Cardiac muscle cell (in vitro differentiated cells and primary cell): Measurements from ENCODE around the gene SP8. TPM values are rescaled to one million over a fixed set of nuclear protein-coding genes. Genes with fewer than 3 reads are reported as not detected.

Experiments used
- DNase-seq, 2 donors: peaks; one replicate each; pipeline versions ENCODE4 v3.0.0 to v3.0.0-alpha.2; 2010 to 2017; ENCODE audit warnings: low read depth in 1 of 2, low spot score in 1 of 2
- H3K27ac ChIP-seq: fragments of 200-600 bp; sonication (generic); 2 replicates; pipeline ENCODE4 v1.5.1; 2016
- H3K27me3 ChIP-seq: fragments of 200-600 bp; sonication (generic); 2 replicates; pipeline ENCODE4 v1.6.0; 2016; ENCODE audit warnings: control low read depth
- H3K36me3 ChIP-seq: fragments of 200-600 bp; sonication (generic); 2 replicates; pipeline ENCODE4 v1.5.1; 2016; ENCODE audit warnings: control low read depth
- H3K4me1 ChIP-seq: fragments of 200-600 bp; sonication (generic); 2 replicates; pipeline ENCODE4 v1.8.1; 2017; ENCODE audit warnings: low read depth, mild to moderate bottlenecking, mixed run types
- H3K4me3 ChIP-seq: fragments of 200-600 bp; sonication (generic); 2 replicates; pipeline ENCODE4 v1.5.1; 2016; ENCODE audit warnings: mild to moderate bottlenecking
- H3K9me3 ChIP-seq: fragments of 200-600 bp; sonication (generic); 2 replicates; pipeline ENCODE4 v1.5.1; 2017; ENCODE audit warnings: low read depth, mild to moderate bottlenecking, control low read depth
- CTCF ChIP-seq: IDR thresholded peaks from 2 replicates; pipeline ENCODE4 v1.5.1; 2012; ENCODE audit warnings: low read depth, mild to moderate bottlenecking, low read length
- polyA plus RNA-seq: library from polyadenylated mRNA; unstranded; fragments of >200 nt; fragmentation: Nextera tagmentation; extraction: Ambion mirVana; gene quantifications from 2 replicates; pipeline ENCODE4 v1.2.1, GENCODE V29; 2016
- total RNA-seq: library from RNA; depleted of rRNA; stranded (reverse); fragments of >200 nt; gene quantifications from 2 replicates; pipeline ENCODE4 v1.2.3, GENCODE V29; 2016

Gene SP8
- total and polyA plus RNA-seq, 2 experiments from 2014 or later: 0.42 TPM; not detected in 1

GRCh38 chr7:20783700-20784387 is 2.8 kb downstream of the SP8 start:
- Histone ChIP-seq H3K36me3 (no peaks in the 10 kb centered on the region), H3K27ac (no peak overlapping the region), H3K9me3 (no peaks in the 10 kb centered on the region), H3K27me3 (peaks cover 100% of the 10 kb centered on the region), H3K4me3 (peak overlapping the region; percentile 53), H3K4me1 (peaks cover 11% of the 10 kb centered on the region)
- DNase-seq: peak in 1 of 2 donors; percentile 63
- TF ChIP-seq CTCF: no peak

- peaks cover 100% of the 10 kb centered on the region for H3K27me3 ChIP-seq
- TF ChIP-seq CTCF: no peak
- no peak overlapping the region for H3K27ac ChIP-seq
- H3K4me3 ChIP-seq: no peak overlapping the region
- peaks cover 11% of the 10 kb centered on the region for H3K4me1 ChIP-seq
- H3K9me3 ChIP-seq: no peaks in the 10 kb centered on the region
- H3K36me3 ChIP-seq: no peaks in the 10 kb centered on the region
- DNase-seq: no peak
Measured at GRCh38 chr7:20783125-20783699, 3.5 kb downstream of the SP8 start.

- peaks cover 99% of the 10 kb centered on the region for H3K27me3 ChIP-seq
- H3K27ac ChIP-seq: no peak overlapping the region
- no peaks in the 10 kb centered on the region for H3K4me1 ChIP-seq
- TF ChIP-seq CTCF: no peak
- no peaks in the 10 kb centered on the region for H3K9me3 ChIP-seq
- no peak overlapping the region for H3K4me3 ChIP-seq
- no peak for DNase-seq
- no peaks in the 10 kb centered on the region for H3K36me3 ChIP-seq
Measured at GRCh38 chr7:20779041-20779440, 7.6 kb downstream of the SP8 start.

GRCh38 chr7:20778063-20778721 is 8.5 kb downstream of the SP8 start:
- Histone ChIP-seq H3K9me3 (no peaks in the 10 kb centered on the region), H3K27ac (no peak overlapping the region), H3K4me3 (peak overlapping the region; percentile 29), H3K36me3 (no peaks in the 10 kb centered on the region), H3K27me3 (peaks cover 96% of the 10 kb centered on the region), H3K4me1 (no peaks in the 10 kb centered on the region)
- DNase-seq: peak; percentile 41 to 86
- TF ChIP-seq CTCF: peak; percentile 53

GRCh38 chr7:20777377-20778062 is 9.2 kb downstream of the SP8 start:
- Histone ChIP-seq H3K4me3 (peak overlapping the region; percentile 29), H3K27me3 (peaks cover 89% of the 10 kb centered on the region), H3K9me3 (no peaks in the 10 kb centered on the region), H3K36me3 (no peaks in the 10 kb centered on the region), H3K4me1 (no peaks in the 10 kb centered on the region), H3K27ac (no peak overlapping the region)
- no peak for DNase-seq
- TF ChIP-seq CTCF: no peak
